Fibroblast of skin of back (primary cell): ENCODE measurements around the gene BACE2. TPM values are rescaled to one million over a fixed set of nuclear protein-coding genes. Genes with fewer than 3 reads are reported as not detected.
A peak's percentile ranks its signal among the peaks of the same experiment; 100 is the strongest.

Experiments used
- DNase-seq: peaks from one replicate; pipeline ENCODE4 v3.0.0-alpha.2; 2013
- polyA plus RNA-seq, 2 experiments: library from polyadenylated mRNA; unstranded; fragments of 120-200 nt; gene quantifications; one replicate each; pipeline ENCODE4 v1.2.1, GENCODE V29; 2013; ENCODE audit not compliant: insufficient read length in 2 of 2

BACE2 gene
- polyA plus RNA-seq (2013, experiment 1 of 2; ENCODE audit: insufficient read length) = 34.8 TPM
- 41.0 TPM for polyA plus RNA-seq (2013, experiment 2 of 2; ENCODE audit: insufficient read length)

- peak; percentile 80 for DNase-seq
These were observed at the start of gene BACE2 for GRCh38 chr21:41167348-41168342. Gene BACE2 (plus strand): TSS chr21:41168160. CDS start chr21:41168264, 104 bp downstream.

GRCh38 chr21:41119901-41120300, 48.1 kb upstream of the BACE2 start:
- DNase-seq = no peak

- no peak for DNase-seq
These were observed 47.0 kb upstream of the BACE2 start for GRCh38 chr21:41120997-41121396.

GRCh38 chr21:41121785-41122415, 46.1 kb upstream of the BACE2 start:
- DNase-seq = peak; percentile 75

- no peak for DNase-seq
These were observed 43.2 kb upstream of the BACE2 start for GRCh38 chr21:41124641-41125201.

GRCh38 chr21:41128981-41129380, 39.0 kb upstream of the BACE2 start:
- DNase-seq = no peak

- DNase-seq = no peak
These were observed 37.1 kb upstream of the BACE2 start for GRCh38 chr21:41130883-41131282.

GRCh38 chr21:41133874-41134522, 34.0 kb upstream of the BACE2 start:
- DNase-seq = peak; percentile 46

- no peak for DNase-seq
These were observed 32.2 kb upstream of the BACE2 start for GRCh38 chr21:41135746-41136145.

- DNase-seq = no peak
These were observed 31.7 kb upstream of the BACE2 start for GRCh38 chr21:41136286-41136685.

- DNase-seq = no peak
These were observed 30.6 kb upstream of the BACE2 start for GRCh38 chr21:41137401-41137800.

- DNase-seq = no peak
These were observed 30.1 kb upstream of the BACE2 start for GRCh38 chr21:41137889-41138288.

- no peak for DNase-seq
These were observed 29.2 kb upstream of the BACE2 start for GRCh38 chr21:41138711-41139110.

- DNase-seq = no peak
These were observed 28.7 kb upstream of the BACE2 start for GRCh38 chr21:41139275-41139674.

- no peak for DNase-seq
These were observed 28.0 kb upstream of the BACE2 start for GRCh38 chr21:41139951-41140350.

GRCh38 chr21:41141031-41141457, 26.9 kb upstream of the BACE2 start:
- DNase-seq = peak; percentile 81

GRCh38 chr21:41142051-41142795, 25.7 kb upstream of the BACE2 start:
- peak; percentile 51 for DNase-seq

GRCh38 chr21:41143596-41144325, 24.2 kb upstream of the BACE2 start:
- DNase-seq = no peak

- no peak for DNase-seq
These were observed 20.6 kb upstream of the BACE2 start for GRCh38 chr21:41147096-41147978.

- no peak for DNase-seq
These were observed 20.0 kb upstream of the BACE2 start for GRCh38 chr21:41147979-41148355.
